ENCODE measurements around the gene TMEM117.
A peak's percentile ranks its signal among the peaks of the same experiment; 100 is the strongest.
"Not testable (repeated sequence)": the region's sequence is repeated elsewhere in the genome, so short reads cannot be mapped to it uniquely, and the experiment has no call there.

TMEM117 gene

DNA sequence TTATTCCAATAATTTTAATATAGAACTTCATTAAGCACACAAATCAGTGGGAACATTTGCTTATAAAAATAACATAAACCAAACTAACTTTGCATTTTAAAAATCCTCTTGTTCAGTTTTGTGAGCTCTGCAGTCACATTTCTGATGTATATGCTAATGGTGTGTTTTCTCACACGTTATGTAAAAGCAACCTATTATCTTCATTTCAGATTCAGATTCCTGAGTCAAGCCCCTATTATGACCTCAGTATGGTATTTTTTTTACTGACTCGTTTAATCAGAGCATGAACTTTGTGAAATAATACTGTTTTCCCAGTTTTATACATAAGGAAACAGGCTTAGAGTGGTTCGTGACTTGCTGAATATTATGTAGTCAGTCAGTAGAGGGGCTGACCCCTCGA is 394.0 kb downstream of the TMEM117 start:
- no peak for DNase-seq

DNA sequence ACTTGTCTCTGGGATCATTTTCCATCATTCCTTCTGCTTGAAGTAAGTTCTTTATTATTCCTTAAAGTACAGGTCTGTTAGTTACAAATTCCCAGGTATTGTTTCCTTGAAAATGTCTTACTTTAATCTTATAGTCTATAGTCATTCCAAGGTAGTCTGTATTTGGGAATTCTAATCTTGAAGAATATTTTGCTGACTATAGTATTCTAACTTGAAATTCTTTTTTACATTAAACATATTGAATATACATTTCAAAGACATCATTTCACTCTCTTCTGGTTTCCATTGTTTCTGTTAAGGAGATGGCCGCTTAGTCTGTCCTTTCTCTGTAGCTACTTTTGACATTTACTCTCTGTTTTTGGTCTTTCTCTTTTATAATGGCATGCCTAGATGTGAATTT is 399.8 kb downstream of the TMEM117 start:
- no peak for DNase-seq

DNA sequence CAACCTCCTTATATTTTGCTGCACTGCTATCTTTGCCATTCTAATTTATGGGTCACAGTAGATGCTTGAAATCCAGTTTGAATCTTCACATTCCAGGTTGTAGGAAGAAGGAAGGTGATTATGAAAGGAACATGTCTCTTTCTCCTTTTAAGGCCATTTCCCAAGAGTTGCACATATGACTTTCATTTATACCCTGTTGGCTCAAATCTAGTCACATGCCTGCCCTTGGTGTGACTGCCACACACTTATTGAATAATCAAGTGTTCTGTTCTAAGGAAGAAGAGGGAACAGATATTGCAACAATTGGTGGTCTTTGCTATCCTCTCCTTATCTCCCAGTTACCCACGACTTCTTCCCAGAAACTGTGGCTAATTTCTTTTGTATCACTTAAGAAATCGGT is 404.3 kb downstream of the TMEM117 start:
- DNase-seq, result no peak

DNA sequence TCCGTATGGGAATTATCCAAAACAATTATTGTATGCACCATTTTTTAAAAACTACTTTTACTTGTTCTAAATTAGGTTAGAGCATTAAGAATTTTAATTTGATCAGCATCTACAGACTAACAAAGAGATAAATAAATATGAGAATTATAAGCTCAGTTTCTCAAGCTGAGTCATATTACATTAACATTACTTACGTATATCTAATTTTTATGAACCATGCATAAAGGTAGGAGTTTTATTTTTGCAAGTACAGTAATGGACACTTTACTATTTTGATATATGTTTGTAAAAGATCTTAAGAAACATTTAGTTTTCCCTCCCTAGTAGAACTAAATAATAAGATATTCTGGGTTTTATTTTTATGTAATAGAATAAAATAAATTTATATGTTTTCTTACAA is 410.1 kb downstream of the TMEM117 start:
- no peak for DNase-seq

DNA sequence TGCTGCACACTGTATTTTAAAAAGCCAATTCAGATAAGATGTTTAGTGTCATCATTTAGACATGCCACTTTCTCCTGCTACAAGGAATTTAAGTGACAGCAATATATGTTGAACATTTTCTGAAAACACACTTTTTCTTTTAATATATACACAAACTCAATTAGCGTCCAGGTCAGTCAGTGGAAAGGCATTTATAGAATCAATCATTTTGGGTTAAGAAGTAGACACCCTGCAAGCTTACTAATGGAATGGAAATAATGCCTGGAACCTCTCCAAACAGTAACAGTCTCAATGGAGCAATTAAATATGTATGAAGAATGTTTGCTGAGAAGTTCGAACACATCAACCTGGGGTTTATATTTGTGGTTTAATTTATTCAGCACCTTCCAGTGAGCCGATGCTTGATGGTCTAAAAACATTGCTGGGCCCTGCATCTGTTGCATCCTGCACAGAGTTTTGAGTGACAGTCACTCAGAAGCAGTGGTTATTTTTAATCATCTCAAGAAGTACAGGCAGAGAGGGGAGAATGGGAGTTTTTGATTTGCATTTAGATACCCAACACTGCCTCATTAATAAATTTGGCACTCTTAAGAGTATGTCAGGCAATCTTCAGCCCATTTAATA is 410.7 kb downstream of the TMEM117 start:
- peak; percentile 3 for DNase-seq

DNA sequence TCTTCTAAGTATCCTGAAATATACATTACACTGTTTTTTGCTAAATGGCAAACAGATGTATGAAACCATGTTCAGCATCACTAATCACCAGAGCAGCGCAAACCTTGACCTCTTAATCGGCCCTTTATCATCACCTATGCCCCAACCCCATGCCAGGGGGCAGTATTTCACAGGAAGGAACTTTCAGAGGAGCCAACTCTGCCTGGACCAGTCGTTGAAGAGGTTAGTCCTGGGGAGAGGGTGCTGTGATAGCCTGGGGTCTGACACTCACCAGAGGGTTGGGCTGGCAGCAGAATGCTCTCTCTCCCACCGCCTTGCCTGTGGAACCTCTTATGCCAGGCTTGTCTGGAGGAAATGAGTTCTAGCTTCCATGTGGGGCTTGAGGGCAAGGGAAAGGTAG is 411.7 kb downstream of the TMEM117 start:
- no peak for DNase-seq

DNA sequence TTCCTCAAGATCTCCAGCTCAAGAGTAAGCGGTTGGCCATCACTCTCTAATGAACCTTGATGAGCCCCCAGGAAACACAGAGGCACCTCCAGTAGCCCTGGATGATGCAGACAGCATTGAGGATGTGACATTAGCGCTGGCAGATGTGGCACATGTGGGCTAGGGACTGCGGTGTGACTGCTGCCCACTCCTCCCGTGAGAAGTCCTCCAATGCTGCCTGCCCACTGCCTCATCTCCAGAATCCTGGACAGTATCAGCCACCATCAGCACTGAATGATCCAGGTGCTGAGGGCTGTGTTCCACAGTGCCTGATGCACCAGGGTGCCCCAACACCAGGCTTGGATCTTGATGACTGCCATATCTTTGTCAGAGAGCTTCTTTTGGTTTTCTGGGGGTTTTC is 412.6 kb downstream of the TMEM117 start:
- no peak for DNase-seq

DNA sequence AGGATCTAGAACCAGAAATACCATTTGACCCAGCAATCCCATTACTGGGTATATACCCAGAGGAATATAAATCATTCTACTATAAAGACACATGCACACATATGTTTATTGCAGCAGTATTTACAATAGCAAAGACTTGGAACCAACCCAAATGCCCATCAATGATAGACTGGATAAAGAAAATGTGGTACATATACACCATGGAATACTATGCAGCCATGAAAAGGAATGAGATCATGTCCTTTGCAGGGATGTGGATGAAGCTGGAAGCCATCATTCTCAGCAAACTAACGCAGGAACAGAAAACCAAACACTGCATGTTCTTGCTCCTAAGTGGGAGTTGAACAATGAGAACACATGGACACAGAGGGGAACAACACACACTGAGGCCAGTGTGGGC is 414.6 kb downstream of the TMEM117 start:
- DNase-seq, result not testable (repeated sequence)

DNA sequence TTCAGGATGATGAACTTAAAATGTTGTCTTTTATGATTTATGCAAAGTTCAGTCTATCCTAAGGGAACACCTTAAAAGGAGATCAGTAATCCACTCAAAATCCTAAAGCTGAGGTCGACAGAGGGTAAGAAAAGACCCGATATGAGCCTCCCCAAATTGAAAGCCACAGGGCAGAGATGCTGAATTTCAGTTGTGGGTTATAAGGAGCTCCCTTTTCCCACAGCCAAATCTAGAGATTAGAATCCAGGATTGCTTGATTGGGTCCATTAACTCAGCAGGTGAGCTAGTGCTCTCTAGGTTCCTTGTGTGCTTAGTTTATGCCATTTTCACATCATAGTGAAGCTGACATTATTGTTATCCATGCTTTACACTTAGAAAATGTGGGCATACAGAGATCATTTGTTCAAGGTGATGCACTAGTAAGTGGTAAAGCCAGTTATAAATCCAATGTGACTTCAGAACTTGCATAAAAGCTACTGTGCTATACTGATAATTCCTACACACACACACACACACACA is 417.5 kb downstream of the TMEM117 start:
- no peak for DNase-seq

DNA sequence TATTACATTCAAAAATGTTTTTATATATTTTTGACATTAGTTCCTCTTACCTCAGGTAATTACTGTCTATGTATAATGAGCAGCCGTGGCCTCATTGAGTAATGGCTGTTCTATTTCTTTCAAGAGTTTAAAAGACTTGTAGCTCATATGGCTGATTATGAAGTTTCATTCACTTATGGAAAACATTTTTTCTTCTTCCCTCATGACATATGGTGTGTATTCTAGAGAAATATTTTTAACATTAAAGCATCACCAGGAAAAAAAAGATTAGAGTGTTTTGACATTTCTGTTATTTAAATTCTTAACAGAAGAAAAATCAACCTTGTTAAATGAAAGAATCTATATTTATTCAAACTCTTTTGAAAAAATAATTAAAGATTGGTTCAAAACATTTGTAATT is 422.4 kb downstream of the TMEM117 start:
- DNase-seq, result no peak

DNA sequence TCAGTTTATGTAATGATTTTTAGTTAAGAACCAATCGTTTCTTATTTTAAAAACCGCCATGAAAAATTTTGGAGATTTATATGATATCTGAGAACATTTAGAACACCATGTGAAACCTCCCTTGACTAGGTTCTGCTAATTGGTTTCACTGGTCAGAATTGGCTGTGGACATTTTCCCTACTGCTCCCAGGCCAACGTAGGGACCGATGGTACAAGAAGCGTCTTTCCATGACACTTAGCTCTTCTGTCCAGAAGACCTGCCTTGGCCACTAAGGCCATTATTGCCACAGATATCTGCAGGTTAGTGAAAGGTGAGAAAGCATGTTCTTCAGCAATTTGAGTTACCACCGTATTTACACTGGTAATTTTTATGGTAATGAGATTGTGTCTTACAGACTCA is 424.0 kb downstream of the TMEM117 start:
- no peak for DNase-seq

DNA sequence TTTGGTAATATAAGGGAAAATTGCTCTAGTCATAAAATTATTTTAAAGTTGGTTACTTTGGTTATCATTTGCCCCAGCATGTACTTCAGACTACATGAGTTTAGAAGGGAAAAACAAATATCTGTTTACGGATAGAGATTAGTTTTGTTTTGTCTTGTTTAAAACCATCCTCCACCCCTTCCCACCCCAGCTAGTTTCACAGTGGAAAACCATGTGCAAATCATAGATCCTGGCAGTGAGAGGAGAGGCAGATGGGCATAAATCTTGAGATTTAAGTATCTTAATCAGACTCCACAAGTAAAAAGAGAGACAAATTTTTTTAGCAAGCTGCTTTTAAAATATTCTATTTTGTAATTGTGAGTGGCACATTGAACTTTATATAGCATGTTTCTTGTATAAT is 424.7 kb downstream of the TMEM117 start:
- DNase-seq, result no peak

DNA sequence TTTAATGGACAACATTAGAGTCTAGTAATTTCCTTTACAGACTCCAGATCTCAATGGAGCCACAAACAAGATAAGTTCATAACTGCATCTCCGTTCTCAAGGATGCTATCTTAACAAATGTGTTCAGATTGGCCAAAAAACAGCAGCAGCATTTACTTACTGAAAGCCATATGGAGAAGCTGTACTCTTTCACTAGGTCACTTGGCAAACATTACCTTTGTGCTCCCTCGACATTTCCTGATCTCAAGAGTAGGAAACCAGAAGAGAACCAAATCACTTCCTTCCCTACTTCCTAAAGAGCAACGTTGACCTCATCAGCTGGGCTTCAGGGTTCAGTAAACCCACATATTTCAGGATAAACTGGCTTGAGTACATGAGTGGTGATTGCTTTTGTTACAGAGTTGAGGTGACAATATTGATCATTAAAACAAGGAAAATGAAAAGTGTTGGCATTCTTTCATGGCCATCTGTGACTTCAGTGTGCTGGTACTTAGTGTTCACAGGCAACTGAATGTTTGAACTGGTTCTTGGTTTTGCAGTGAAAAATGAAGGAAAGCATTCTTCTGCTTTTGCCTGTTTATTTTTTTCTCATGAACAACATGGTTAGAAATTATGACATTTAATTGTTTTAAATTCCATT is 449.6 kb downstream of the TMEM117 start:
- no peak for DNase-seq

DNA sequence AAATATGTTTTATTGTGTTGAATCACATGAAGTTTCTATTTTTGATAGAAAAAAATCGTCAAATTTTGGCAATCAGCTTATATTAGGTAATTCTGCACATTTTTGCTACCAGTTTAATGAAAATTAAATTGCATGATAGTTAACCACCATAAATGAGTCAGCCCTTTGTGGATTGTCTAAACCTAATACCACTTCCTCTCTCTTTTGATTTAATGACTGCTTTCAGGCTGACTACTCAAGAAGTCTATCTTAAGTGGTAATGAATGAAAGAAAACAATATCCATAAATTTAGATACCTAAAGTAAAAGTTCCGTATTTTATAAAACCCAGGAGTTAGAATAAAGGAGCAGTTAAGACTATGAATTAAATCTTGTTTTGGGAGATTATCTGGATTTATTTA is 450.5 kb downstream of the TMEM117 start:
- DNase-seq, result peak; percentile 17

DNA sequence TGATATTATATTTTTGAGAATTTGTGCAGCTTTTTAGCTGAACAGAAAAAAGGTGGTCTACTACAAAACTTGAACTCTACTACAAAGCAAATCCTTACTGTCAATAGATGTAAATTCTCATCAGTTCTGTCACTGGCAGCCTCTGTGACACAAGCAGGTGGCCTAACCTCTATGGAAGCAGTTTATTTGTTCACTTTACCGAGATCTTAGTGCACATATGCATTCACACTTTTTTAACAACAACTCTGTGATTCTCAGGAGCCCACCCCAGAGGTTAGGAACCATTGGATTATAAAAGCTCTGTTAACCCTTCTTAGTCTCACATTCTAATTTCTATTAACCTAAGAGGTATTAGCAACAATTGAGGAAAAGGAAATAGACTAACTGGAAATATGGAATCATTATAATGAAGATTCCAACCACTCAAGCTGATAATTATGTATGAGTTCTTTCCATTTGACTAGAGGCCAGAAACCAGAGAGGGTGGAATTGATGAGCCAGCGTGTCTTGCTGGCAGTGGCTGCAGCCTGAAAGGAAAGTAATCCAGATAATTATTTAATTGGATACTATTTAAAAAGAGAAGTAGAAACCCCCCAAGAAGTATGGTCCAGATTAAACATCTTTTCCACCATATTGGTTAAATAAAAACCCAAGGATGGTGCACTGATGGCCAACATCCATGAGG is 451.1 kb downstream of the TMEM117 start:
- no peak for DNase-seq

DNA sequence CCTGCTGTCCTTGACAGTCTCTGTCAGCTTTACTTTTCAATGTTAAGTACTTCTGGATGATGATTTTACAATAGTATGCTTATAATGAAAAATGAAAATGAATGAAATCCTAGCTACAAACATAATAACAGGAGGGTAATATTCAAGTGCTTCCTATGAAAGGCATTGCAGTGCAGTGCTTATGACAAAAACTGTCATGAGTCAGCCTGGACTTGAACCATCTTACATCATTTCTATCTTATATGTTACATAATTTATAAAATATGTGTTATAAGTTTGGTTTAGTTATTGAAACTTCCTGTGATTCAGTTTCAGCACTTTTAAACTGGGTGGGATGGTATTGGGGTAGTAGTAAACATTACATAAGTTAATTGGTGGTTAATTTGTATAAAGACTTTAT is 451.7 kb downstream of the TMEM117 start:
- peak; percentile 31 for DNase-seq

DNA sequence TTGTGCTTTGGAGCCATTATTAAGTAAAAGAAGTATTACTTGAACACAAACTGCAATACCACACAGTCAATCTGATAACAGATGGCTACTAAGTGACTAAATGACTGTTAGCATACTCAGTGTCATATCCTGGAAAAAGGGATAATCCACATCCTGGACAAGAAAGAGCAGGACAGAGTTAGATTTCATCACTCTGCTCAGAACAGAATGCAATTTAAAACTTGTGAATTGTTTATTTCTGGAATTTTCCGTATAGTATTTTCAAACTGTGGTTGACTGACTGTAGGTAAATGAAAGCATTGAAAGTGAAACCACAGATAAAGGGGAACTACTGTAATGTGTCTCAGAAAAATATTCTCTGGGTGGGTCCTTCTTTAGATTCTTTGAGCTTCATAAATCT is 458.8 kb downstream of the TMEM117 start:
- DNase-seq, result no peak

DNA sequence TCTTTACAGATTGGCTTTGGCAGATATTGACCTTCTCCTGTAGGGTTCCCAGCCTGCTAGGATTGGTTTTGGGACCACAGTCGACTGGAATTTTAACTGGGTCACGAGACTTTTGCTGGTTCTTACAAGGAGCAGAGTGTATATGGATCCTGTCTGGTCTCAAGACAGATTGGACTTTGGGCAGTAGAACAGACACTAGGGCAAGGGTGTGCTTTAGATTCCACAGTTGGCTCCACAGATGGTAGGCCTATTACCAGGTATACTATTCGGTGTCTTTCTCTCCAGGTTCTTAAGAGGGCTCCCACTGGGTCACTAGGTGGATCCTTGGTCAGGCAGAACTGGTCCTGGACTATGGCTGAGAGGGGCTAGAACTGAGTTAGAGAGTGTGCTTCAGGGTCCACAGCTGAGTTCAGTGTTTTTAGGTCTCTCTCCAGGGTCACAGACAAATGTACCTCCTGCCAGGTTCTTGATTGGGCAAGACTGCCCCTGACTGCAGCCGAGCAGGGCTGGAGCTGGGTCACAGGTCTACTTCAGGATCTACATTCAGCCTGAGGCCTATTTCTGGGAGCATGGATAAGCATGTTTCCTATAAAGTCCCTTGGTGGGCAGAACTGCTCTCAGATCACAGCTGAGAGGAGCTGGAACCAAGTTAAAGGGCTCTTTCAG is 460.2 kb downstream of the TMEM117 start:
- no peak for DNase-seq

DNA sequence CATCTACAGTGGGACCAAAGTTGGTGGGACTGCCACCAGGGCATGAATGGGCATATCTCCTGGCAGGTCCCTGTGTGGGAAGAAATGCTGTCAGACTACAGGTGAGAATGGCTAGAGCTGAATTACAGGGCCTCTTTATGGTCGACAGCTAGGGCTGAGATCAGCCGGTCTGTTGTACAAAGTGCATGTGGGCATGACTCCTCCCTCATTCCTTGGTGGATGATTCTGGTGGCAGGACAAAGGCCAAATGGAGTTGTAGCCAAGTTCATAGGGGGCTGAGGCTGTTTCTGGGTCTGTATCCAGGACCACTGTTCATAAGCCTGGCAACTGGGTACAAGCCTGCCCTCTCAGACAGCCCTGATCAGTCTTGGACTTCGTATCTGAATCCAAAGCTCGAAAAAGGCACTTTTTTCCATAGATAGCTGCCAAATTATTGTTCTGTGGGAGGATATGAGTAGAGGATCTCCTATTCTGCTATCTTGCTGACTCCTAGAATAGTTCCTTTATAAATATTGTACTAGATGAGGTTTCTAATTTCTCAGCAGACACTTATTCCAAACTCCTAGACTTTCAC is 460.8 kb downstream of the TMEM117 start:
- DNase-seq, result no peak

DNA sequence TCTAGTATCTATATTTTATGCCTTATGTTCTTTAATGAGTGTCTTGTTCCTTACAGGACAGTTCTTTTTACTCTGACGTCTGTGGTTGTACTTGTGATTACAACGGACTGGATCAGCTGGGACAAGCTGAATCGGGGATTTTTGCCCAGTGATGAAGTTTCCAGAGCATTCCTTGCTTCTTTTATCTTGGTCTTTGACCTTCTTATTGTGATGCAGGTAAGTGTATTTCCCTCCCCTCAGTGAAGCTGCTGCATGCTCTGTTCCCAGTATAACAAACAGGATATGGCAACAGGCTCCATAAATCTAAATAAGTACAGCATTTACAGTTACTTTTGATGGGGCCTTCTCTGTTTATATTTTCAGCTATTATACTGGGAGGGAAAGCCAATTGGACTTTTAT is 463.6 kb downstream of the TMEM117 start:
- no peak for DNase-seq

DNA sequence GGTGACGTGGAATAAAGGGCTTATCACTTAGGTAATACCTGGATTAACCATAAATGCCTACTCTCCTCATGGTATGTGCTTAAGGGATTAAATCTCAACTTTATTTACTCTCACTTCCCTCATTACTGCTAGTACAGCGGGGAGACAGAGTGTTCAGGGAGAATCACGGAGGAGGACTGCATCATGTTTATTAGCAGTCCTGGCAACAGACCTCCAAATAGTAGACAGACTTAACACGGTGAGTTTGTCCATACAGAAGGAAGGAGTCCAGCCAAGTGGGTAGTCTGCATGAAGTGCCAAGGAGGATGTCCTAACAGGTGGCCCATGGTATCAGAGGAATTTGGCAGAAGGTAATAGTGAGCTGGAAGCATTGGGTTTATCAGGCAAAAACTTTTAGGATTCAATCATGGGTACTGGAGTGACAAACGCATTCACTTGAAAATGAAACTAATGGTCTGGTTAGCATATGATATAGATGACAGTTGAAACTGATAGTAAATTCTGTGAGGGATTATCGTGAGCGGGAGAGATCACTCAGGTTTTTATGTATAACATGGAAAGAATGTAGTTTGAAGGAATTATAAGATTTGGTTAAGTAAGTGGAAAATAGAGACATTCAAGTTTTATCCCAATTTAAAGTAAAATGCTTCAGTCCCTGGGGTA is 471.8 kb downstream of the TMEM117 start:
- DNase-seq, result no peak

DNA sequence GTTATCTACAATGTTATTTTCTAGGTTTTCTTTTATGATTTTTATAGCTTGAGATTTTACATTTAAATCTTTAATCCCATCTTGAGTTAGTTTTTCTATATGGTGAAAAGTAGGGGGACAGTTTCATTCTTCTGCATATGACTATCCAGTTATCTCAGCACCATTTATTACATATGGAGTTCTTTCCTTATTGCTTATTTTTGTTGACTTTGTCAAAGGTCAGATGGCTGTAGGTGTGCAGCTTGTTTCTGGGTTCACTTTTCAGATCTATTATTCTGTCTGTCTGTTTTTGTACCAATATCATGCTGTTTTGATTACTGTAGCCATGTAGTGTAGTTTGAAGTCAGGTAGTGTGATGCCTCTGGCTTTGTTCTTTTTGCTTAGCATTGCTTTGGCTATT is 477.3 kb downstream of the TMEM117 start:
- DNase-seq, result no peak
